ENCODE measurements around the gene PLEKHM2.

DNA sequence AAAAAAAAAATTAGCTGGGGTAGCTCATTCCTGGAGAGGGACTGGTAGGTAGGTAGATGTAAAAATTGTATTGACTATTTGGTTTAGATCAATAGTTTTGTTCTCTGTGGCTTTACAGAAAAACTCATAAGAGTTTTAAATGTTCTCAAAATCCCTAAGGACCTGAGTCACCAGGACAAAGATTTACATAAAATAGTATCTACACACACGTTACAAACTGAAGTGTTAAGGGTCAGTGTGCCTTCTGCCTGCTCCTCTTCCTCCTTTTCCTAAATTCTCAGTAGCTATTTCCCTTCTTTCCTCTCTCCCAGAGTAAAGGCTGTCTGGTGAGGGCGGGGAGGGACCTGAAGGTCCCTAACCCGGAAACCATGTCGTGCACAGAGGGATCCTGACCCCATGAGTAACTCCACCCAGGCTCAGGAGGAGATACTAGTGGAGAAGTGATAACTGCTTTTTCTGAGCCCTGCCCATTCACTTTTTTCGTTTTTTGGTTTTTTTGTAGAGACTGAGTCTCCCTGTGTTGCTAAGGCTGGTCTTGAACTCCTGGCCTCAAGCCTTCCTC lies 8.1 kb downstream of the PLEKHM2 start:
- TF ChIP-seq, protein P1, sequence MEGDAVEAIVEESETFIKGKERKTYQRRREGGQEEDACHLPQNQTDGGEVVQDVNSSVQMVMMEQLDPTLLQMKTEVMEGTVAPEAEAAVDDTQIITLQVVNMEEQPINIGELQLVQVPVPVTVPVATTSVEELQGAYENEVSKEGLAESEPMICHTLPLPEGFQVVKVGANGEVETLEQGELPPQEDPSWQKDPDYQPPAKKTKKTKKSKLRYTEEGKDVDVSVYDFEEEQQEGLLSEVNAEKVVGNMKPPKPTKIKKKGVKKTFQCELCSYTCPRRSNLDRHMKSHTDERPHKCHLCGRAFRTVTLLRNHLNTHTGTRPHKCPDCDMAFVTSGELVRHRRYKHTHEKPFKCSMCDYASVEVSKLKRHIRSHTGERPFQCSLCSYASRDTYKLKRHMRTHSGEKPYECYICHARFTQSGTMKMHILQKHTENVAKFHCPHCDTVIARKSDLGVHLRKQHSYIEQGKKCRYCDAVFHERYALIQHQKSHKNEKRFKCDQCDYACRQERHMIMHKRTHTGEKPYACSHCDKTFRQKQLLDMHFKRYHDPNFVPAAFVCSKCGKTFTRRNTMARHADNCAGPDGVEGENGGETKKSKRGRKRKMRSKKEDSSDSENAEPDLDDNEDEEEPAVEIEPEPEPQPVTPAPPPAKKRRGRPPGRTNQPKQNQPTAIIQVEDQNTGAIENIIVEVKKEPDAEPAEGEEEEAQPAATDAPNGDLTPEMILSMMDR (IDR thresholded peaks at IDR 0.05; ENCODE audit: low read length) = no peak
- TF ChIP-seq EZH2phosphoT487 (IDR thresholded peaks at IDR 0.05; ENCODE audit: low read length) (no peak), EZH2 (optimal IDR thresholded peaks at IDR 0.05; ENCODE audit: low read depth, low read length) (no peak)

Measured in MM.1S (cell line).